Nucleus accumbens (tissue), 56 donors: Measurements from ENCODE around the gene LMBRD2.

ENCODE experiments used
- DNase-seq, 56 donors: peaks; one replicate each; lab custom pipeline; 2025; lab: John Stamatoyannopoulos, UW

Gene LMBRD2

GRCh38 chr5:36125868-36126267 is 25.8 kb downstream of the LMBRD2 start:
- no peak for DNase-seq

DNA sequence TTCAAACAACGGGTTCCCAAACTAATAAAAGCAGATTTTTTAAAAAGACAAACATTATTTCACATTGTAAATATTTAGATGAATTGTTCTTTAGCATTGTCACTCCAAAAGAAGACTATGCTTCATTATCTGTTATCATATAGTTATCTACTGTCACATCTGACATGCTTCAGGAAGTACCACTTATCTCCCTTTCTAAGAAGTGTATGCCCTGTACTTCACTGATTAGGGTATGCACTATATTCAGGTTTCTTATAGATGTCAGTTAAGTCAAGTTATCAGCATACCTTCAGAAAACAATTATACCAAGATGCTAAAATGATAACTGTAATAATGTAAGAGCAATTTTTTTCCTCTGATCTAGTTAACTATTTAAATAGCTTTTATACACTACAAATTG is 40.4 kb downstream of the LMBRD2 start:
- DNase-seq, result no peak

- no peak for DNase-seq
Observed at GRCh38 chr5:36108758-36109460, 42.8 kb downstream of the LMBRD2 start.

- no peak for DNase-seq
Observed at GRCh38 chr5:36105819-36106218, 45.9 kb downstream of the LMBRD2 start.

GRCh38 chr5:36099748-36100147 is 51.9 kb downstream of the LMBRD2 start:
- DNase-seq, result no peak

- DNase-seq, result no peak
Observed at GRCh38 chr5:36096486-36096885, 55.2 kb downstream of the LMBRD2 start.

DNA sequence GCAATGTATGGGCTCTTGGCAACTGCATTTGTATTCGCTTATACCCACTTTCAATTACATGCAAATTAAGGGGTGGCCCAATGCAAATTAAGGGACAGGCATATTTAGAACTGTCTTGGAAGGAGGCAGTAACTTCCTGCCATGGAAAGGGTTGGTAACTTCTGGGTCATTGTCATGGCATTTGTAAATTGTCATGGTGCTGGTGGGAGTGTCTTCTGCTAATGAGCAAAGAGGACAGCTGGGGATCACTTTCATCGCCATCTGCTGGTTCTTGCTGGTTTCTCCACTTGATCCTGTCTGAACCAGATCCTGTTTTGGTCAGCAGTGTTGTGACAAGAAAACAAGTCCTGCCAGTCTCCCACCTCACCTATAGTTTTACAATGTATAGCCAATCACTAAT is 61.7 kb downstream of the LMBRD2 start:
- no peak for DNase-seq

DNA sequence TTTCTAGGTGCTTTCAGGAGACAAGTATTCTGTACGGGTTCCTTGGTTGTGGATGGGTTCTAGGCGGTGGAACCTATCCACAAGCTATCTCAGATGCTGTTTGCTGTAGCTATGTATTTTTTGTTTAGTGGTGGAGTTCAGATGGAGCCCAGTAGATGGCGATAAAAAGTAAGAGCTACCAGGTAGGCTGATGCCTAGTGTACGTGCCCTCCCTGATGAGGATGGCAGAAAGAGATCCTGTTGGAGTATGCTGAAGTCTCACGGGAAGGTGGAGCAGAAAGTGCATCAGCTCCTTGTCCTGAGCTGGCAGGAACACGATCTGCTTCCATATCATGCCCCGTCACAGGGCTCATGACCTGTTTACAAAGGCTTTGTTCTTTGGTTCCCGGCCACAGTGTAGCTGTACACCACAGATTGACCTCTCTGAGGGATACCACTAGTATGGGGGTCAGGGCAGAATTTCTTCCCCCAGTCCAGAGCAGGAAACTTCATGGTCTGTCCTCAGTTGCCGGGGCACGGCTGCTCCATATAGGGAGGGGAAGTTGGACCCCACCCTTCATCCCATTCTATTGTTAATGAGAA is 72.4 kb downstream of the LMBRD2 start:
- DNase-seq, result peak in 4 of 56 donors; percentile 1 to 10 (median 4)

DNA sequence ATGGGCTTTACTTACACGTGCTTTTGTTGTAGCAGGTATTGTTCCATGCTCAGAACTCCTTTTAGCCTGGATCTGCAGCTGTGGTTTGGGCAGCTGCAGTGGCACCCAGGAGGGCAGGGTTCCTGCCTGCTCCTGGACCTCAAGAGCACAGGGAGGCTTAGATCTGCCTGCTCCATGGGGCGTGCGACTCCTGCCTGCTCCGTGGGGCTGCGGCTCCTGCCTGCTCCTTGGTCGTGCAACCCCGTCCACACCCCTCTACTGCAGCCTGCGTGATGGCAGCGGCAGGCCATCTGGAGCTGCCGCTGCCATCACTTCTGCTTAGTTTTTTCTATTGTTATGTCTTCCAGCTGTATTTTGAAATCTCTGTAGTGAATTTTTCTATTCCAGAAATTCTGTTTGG is 73.3 kb downstream of the LMBRD2 start:
- no peak for DNase-seq

DNA sequence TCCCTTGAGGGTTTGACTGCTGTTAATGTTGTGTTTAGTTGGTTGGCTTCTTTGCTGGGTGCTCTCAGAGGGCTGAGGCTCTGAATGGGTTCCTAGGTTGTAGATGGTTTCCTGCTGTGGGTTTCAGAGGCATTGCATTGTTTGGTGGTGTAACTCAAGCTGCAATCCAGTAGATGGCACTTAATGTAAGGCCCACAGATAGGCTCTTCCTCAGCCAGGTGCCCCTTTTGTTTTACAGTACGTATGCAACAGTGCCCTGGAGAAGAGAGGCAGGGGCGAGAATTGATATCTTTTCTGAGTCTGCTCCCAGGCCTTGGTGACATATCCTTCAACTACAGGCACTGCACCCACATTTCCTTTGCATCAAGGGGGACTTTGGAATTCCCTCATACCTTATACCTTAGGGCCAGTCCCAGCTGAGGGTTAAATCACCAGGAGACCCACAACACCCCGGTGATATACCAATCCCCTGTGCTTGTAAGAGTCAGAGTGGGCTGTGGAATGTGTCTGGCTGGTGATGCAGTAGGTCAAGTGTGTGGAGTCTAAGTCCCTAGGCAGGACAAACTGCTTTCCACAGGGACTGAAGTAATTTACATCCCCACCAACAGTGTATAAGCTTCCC is 78.0 kb downstream of the LMBRD2 start:
- no peak for DNase-seq

DNA sequence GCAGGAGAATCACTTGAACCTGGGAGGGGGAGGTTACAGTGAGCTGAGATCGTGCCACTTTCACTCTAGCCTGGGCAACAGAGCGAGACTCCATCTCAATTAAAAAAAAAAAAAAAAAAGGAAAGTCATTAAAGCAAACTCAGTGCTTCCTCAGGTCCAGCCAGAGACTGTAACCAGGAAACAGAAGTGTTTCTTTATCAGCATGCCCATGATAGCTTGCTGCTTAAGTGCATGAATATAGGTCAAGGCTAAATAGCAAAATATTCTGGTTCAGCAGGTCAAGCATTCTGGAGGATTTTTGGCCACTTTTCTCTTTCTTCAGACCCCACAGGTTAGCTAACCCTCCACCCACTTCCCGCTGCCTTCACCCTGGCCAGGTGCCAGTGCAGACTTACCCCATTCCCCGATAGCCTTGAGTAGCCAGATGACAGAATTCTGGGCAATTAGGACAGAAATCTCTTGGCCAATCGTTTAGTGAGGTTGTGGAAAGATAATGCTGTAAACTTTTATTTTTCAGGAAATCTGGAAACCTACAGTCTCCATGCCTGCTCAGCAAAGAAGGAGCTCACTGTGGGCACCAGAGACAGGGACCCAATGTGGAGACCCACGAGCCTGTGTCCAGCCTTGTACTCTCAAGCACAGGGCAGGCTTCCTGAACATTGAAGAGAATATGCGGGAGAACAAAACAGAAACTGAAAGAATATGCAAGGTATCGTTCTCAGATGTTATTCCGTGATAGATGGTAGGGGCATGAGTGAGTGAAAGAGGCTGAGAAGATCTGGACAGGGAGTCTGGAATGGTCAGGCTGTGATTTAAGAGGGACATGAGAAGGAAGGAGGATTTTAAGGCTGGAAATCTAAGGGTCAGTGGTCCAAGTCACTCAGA is 80.8 kb downstream of the LMBRD2 start:
- DNase-seq, result no peak

DNA sequence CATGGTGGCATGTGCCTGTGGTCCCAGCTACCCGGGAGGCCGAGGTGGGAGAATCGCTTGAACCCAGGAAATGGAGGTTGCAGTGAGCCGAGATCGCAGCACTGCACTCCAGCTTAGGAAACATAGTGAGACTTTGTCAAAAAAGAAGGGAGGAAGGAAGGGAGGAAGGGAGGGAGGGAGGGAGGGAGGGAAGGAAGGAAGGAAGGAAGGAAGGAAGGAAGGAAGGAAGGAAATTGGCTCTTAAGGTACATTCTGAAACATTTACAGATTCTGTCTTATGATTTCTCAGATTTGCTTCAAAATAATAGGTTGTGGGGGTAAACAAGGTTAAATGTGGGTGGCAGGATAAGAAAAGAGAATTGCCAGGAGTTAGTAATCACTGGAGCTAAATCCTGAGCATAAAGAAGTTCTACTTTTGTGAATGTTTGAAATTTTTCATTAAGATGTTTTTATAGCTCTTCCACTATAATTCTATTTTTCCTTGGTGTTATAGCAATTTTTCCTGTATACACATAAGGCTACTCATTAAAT is 82.9 kb downstream of the LMBRD2 start:
- no peak for DNase-seq

GRCh38 chr5:36066540-36067210 is 85.0 kb downstream of the LMBRD2 start, which contains the start of gene UGT3A2:
Gene UGT3A2, minus strand, starts transcription at chr5:36066882. Its CDS starts 93 bp downstream, at chr5:36066789.
- no peak for DNase-seq

- no peak for DNase-seq
Observed at GRCh38 chr5:36066001-36066539, 85.6 kb downstream of the LMBRD2 start.

GRCh38 chr5:36060420-36060887 is 91.2 kb downstream of the LMBRD2 start:
- DNase-seq, result no peak

DNA sequence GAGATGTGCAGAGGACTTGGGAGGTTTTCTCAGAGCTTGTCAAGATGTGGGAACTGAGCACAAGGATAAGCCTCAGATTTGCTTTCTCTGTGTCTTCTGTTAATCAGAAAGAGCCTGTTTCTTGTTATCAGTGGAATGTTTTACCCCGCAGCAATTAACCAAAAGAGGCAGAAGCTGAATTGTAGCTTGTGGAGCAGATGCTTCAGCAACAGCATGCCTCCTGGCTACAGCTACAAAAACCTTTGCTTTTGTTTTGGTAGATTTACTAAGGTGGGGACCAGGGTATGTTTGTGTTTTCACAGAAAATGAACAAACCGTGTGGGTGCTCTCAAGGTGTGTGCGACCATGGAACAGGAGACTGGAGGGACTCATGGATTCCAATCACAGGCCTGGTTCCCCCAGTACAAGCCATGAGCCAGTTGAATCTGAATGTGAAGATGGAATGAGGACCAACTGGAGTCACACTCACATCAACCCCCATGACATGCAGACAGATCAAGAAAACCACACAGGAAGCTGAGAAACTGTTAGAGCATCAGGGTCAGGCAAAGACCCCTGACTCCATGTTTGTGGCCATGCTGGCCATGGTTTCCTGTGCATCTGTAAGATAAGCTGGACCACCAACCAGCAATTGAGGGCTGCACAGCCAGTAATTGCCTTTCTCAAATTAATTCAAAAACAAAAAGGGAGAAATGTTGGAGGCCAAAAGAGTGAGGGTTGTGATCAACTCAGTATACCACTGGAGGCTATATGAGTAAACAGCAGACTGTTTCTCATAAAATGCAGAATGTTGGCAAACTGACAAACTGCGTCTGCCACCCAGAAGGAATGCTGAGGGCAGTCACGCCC is 91.9 kb downstream of the LMBRD2 start:
- no peak for DNase-seq

DNA sequence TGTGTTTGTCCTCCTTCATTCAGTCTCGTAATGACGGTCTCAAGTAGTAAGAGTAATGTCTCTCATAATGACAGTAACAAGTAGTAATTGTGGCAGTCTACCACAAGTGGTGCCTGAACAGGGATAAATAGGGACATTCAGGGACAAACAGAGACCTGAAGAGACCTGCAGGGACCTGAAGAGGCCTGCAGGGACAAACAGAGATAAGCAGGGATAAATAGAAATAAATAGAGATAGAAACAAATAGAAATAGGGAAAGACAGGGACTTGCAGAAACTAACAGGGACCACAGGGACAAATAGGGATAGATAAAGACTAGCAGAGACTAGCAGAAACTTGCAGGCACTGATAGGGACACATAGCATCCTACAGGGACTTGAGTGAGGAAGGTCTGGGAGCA is 92.9 kb downstream of the LMBRD2 start:
- no peak for DNase-seq

- DNase-seq, result no peak
Observed at GRCh38 chr5:36057386-36057785, 94.3 kb downstream of the LMBRD2 start.

- no peak for DNase-seq
Observed at GRCh38 chr5:36056422-36056821, 95.3 kb downstream of the LMBRD2 start.
